ENCODE results near the gene EVL.
"Not testable (repeated sequence)": the region's sequence is repeated elsewhere in the genome, so short reads cannot be mapped to it uniquely, and the experiment has no call there.

EVL gene

GRCh38 chr14:100155049-100155621, 89.9 kb downstream of the EVL start:
- Histone ChIP-seq H4K20me1 (peaks cover 24% of the 10 kb centered on the region), H3K36me3 (no peaks in the 10 kb centered on the region), H3K9ac (0 out of 2 replicates have a peak overlapping the region, but pooled peaks have one; percentile 26), H3K27me3 (peaks cover 45% of the 10 kb centered on the region), H3K9me3 (peaks cover 10% of the 10 kb centered on the region), H3K4me1 (peaks cover 48% of the 10 kb centered on the region), H3K27ac (peak overlapping the region; percentile 39; the same call in 1 of the 2 replicates), H3K4me3 (no peak overlapping the region), H3K4me2 (peak overlapping the region; percentile 76)
- no peak for TF ChIP-seq Cebpa-rat (IDR thresholded peaks at IDR 0.05)

- Histone ChIP-seq H3K27me3 (peaks cover 54% of the 10 kb centered on the region), H3K27ac (peak overlapping the region; percentile 39; the same call in 1 of the 2 replicates), H3K36me3 (no peaks in the 10 kb centered on the region), H4K20me1 (peaks cover 33% of the 10 kb centered on the region), H3K4me3 (no peak overlapping the region), H3K4me2 (peak overlapping the region; percentile 76), H3K4me1 (peaks cover 52% of the 10 kb centered on the region), H3K9ac (0 out of 2 replicates have a peak overlapping the region, but pooled peaks have one; percentile 26), H3K9me3 (peaks cover 10% of the 10 kb centered on the region)
- TF ChIP-seq Cebpa-rat (IDR thresholded peaks at IDR 0.05), result no peak
These were observed 90.8 kb downstream of the EVL start for GRCh38 chr14:100155756-100156616.

- H3K36me3 ChIP-seq, result no peaks in the 10 kb centered on the region
- H3K9ac ChIP-seq, result no peak overlapping the region
- H3K4me1 ChIP-seq, result peaks cover 52% of the 10 kb centered on the region
- H3K4me3 ChIP-seq, result no peak overlapping the region
- peaks cover 10% of the 10 kb centered on the region for H3K9me3 ChIP-seq
- H3K27me3 ChIP-seq, result peaks cover 61% of the 10 kb centered on the region
- H4K20me1 ChIP-seq, result peaks cover 36% of the 10 kb centered on the region
- no peak overlapping the region for H3K27ac ChIP-seq
- no peak for TF ChIP-seq Cebpa-rat (IDR thresholded peaks at IDR 0.05)
- H3K4me2 ChIP-seq, result peak overlapping the region; percentile 76
These were observed 91.6 kb downstream of the EVL start for GRCh38 chr14:100156776-100157175.

- peaks cover 61% of the 10 kb centered on the region for H3K27me3 ChIP-seq
- not testable (repeated sequence) for H3K4me3 ChIP-seq, H3K36me3 ChIP-seq, H3K27ac ChIP-seq, H3K9ac ChIP-seq
- peaks cover 10% of the 10 kb centered on the region for H3K9me3 ChIP-seq
- peaks cover 52% of the 10 kb centered on the region for H3K4me1 ChIP-seq
- H4K20me1 ChIP-seq, result peaks cover 36% of the 10 kb centered on the region
- H3K4me2 ChIP-seq, result peak overlapping the region; percentile 76
These were observed 92.5 kb downstream of the EVL start for GRCh38 chr14:100157548-100158232.

GRCh38 chr14:100158566-100159093, 93.4 kb downstream of the EVL start:
- Histone ChIP-seq H3K9ac (no peak overlapping the region), H3K4me3 (peak overlapping the region; percentile 64), H3K27me3 (peaks cover 61% of the 10 kb centered on the region), H4K20me1 (peaks cover 36% of the 10 kb centered on the region), H3K36me3 (no peaks in the 10 kb centered on the region), H3K27ac (no peak overlapping the region), H3K4me2 (peak overlapping the region; percentile 87), H3K9me3 (peaks cover 10% of the 10 kb centered on the region), H3K4me1 (peaks cover 52% of the 10 kb centered on the region)
- no peak for TF ChIP-seq Cebpa-rat (IDR thresholded peaks at IDR 0.05)

GRCh38 chr14:100159094-100159864, 94.1 kb downstream of the EVL start, which contains the start of gene DEGS2:
Gene DEGS2, minus strand, starts transcription at chr14:100159645. Its CDS starts 58 bp downstream, at chr14:100159587.
- Histone ChIP-seq H3K9me3 (peaks cover 9% of the 10 kb centered on the region), H3K9ac (no peak within 1 kb of the TSS), H3K4me2 (peak within 1 kb of the TSS; percentile 87), H3K27ac (no peak within 1 kb of the TSS), H4K20me1 (peaks cover 36% of the 10 kb centered on the region), H3K27me3 (peaks cover 61% of the 10 kb centered on the region), H3K4me1 (peaks cover 52% of the 10 kb centered on the region), H3K4me3 (peak within 1 kb of the TSS; percentile 64), H3K36me3 (no peaks in the 10 kb centered on the region)
- no peak for TF ChIP-seq Cebpa-rat (IDR thresholded peaks at IDR 0.05)

GRCh38 chr14:100159865-100160533, 94.8 kb downstream of the EVL start:
- peak overlapping the region; percentile 87 for H3K4me2 ChIP-seq

GRCh38 chr14:100160534-100160916, 95.3 kb downstream of the EVL start:
- no peak overlapping the region; the same call in 1 of the 2 replicates for H3K4me2 ChIP-seq
- no peak overlapping the region for H3K4me3 ChIP-seq
- H3K4me1 ChIP-seq, result peaks cover 46% of the 10 kb centered on the region
- peaks cover 58% of the 10 kb centered on the region for H3K27me3 ChIP-seq
- no peaks in the 10 kb centered on the region for H3K9me3 ChIP-seq
- no peak overlapping the region for H3K27ac ChIP-seq
- no peaks in the 10 kb centered on the region for H3K36me3 ChIP-seq
- TF ChIP-seq Cebpa-rat (IDR thresholded peaks at IDR 0.05), result no peak
- H4K20me1 ChIP-seq, result peaks cover 36% of the 10 kb centered on the region
- no peak overlapping the region for H3K9ac ChIP-seq

More at GRCh38 chr14:100159865-100160533, 94.8 kb downstream of the EVL start:
- Histone ChIP-seq H4K20me1 (peaks cover 36% of the 10 kb centered on the region), H3K36me3 (no peaks in the 10 kb centered on the region), H3K9ac (no peak overlapping the region), H3K4me3 (peak overlapping the region; percentile 64), H3K9me3 (peaks cover 1% of the 10 kb centered on the region; the same call in 1 of the 2 replicates), H3K4me1 (peaks cover 51% of the 10 kb centered on the region), H3K27me3 (peaks cover 61% of the 10 kb centered on the region), H3K27ac (no peak overlapping the region)
- TF ChIP-seq Cebpa-rat (IDR thresholded peaks at IDR 0.05), result no peak

Data from BLaER1 (cell line).